SJSA1 (cell line): ENCODE measurements around the gene AQP12B. TPM values are rescaled to one million over a fixed set of nuclear protein-coding genes. Genes with fewer than 3 reads are reported as not detected.
"Not testable (repeated sequence)": the region's sequence is repeated elsewhere in the genome, so short reads cannot be mapped to it uniquely, and the experiment has no call there.

Source experiments
- DNase-seq, 2 experiments: peaks; one replicate each; pipeline ENCODE4 v3.0.0-alpha.2; 2015 to 2020; ENCODE audit warnings: low spot score in 2 of 2, low read depth in 1 of 2
- H3K27ac ChIP-seq: fragments of 250-450 bp; sonication (Bioruptor Pico); 2 replicates; pipeline ENCODE4 v1.5.1; 2020; ENCODE audit warnings: mild to moderate bottlenecking, moderate library complexity
- H3K27me3 ChIP-seq: fragments of 250-450 bp; sonication (Bioruptor Pico); replicated peaks from 2 replicates; pipeline ENCODE4 v1.5.1; 2020; ENCODE audit warnings: mild to moderate bottlenecking, moderate library complexity
- H3K36me3 ChIP-seq: fragments of 250-450 bp; sonication (Bioruptor Pico); 2 replicates; pipeline ENCODE4 v1.5.1; 2020; ENCODE audit warnings: mild to moderate bottlenecking
- H3K4me1 ChIP-seq: fragments of 250-450 bp; sonication (Bioruptor Pico); replicated peaks from 2 replicates; pipeline ENCODE4 v1.6.1; 2021; ENCODE audit warnings: mild to moderate bottlenecking
- H3K4me3 ChIP-seq: fragments of 250-450 bp; sonication (Bioruptor Pico); 2 replicates; pipeline ENCODE4 v1.5.1; 2020; ENCODE audit warnings: mild to moderate bottlenecking
- H3K9me3 ChIP-seq: fragments of 250-450 bp; sonication (Bioruptor Pico); replicated peaks from 2 replicates; pipeline ENCODE4 v1.5.1; 2020; ENCODE audit warnings: mild to moderate bottlenecking
- total RNA-seq: library from RNA; depleted of rRNA; stranded (reverse); fragments of >200 nt; shearing (Covaris generic); gene quantifications from 2 replicates; pipeline ENCODE4 v1.2.3, GENCODE V29; 2014; rRNA removed

The AQP12B gene, protein sequence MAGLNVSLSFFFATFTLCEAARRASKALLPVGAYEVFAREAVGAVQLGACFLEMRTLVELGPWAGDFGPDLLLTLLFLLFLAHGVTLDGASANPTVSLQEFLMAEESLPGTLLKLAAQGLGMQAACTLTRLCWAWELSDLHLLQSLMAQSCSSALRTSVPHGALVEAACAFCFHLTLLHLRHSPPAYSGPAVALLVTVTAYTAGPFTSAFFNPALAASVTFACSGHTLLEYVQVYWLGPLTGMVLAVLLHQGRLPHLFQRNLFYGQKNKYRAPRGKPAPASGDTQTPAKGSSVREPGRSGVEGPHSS
- not detected in 2 replicates for total RNA-seq

GRCh38 chr2:240682431-240683224 is at the start of gene AQP12B:
Gene AQP12B, minus strand, starts transcription at chr2:240682885. Its CDS starts 48 bp downstream, at chr2:240682837.
- DNase-seq, H3K4me3 ChIP-seq, H3K4me1 ChIP-seq, H3K9me3 ChIP-seq, H3K27ac ChIP-seq, H3K36me3 ChIP-seq: not testable (repeated sequence)
- H3K27me3 ChIP-seq: peaks cover 18% of the 10 kb centered on the region

GRCh38 chr2:240732184-240732583 is 49.5 kb upstream of the AQP12B start:
- no peak overlapping the region for H3K27ac ChIP-seq
- peaks cover 30% of the 10 kb centered on the region for H3K27me3 ChIP-seq
- H3K36me3 ChIP-seq: no peaks in the 10 kb centered on the region
- no peaks in the 10 kb centered on the region for H3K4me1 ChIP-seq
- no peak overlapping the region for H3K4me3 ChIP-seq
- H3K9me3 ChIP-seq: no peaks in the 10 kb centered on the region
- DNase-seq: no peak

GRCh38 chr2:240731178-240731545 is 48.5 kb upstream of the AQP12B start:
- no peak for DNase-seq
- Histone ChIP-seq H3K9me3 (no peaks in the 10 kb centered on the region), H3K36me3 (no peaks in the 10 kb centered on the region), H3K4me1 (no peaks in the 10 kb centered on the region), H3K4me3 (no peak overlapping the region), H3K27ac (no peak overlapping the region), H3K27me3 (peaks cover 24% of the 10 kb centered on the region)

- no peak for DNase-seq
- no peaks in the 10 kb centered on the region for H3K9me3 ChIP-seq
- no peak overlapping the region for H3K4me3 ChIP-seq
- no peaks in the 10 kb centered on the region for H3K4me1 ChIP-seq
- no peak overlapping the region for H3K27ac ChIP-seq
- peaks cover 24% of the 10 kb centered on the region for H3K27me3 ChIP-seq
- H3K36me3 ChIP-seq: no peaks in the 10 kb centered on the region
Measured at GRCh38 chr2:240730501-240731177, 48.0 kb upstream of the AQP12B start.

DNA sequence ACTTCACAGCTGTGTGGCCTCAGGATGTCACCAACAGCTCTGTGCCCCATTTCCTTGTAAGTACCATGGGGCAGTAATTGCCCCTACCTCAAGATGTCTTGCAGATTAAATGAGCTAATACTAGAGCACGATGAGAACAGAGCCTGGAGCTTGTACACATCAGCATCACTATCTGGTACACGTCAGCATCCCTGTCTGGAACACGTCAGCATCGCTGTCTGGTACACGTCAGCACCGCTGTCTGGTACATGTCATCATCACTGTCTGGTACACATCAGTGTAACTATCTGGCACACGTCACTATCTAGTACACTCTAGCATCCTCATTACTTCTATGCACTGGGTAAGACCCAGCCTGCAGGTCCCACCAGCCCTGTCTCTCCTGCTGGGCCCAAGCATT is 46.1 kb upstream of the AQP12B start:
- Histone ChIP-seq H3K36me3 (no peaks in the 10 kb centered on the region), H3K4me1 (no peaks in the 10 kb centered on the region), H3K9me3 (no peaks in the 10 kb centered on the region), H3K27ac (no peak overlapping the region), H3K27me3 (peaks cover 24% of the 10 kb centered on the region), H3K4me3 (no peak overlapping the region)
- DNase-seq: no peak

- DNase-seq: no peak
- Histone ChIP-seq H3K4me3 (no peak overlapping the region), H3K27ac (no peak overlapping the region), H3K4me1 (no peaks in the 10 kb centered on the region), H3K36me3 (no peaks in the 10 kb centered on the region), H3K9me3 (no peaks in the 10 kb centered on the region), H3K27me3 (peaks cover 24% of the 10 kb centered on the region)
Measured at GRCh38 chr2:240728361-240728760, 45.7 kb upstream of the AQP12B start.

GRCh38 chr2:240727913-240728312 is 45.2 kb upstream of the AQP12B start:
- Histone ChIP-seq H3K9me3 (no peaks in the 10 kb centered on the region), H3K27me3 (peaks cover 24% of the 10 kb centered on the region), H3K4me3 (no peak overlapping the region), H3K36me3 (no peaks in the 10 kb centered on the region), H3K27ac (no peak overlapping the region), H3K4me1 (no peaks in the 10 kb centered on the region)
- DNase-seq: no peak

GRCh38 chr2:240727439-240727838 is 44.8 kb upstream of the AQP12B start:
- Histone ChIP-seq H3K36me3 (no peaks in the 10 kb centered on the region), H3K9me3 (no peaks in the 10 kb centered on the region), H3K4me1 (no peaks in the 10 kb centered on the region), H3K27ac (no peak overlapping the region), H3K27me3 (peaks cover 24% of the 10 kb centered on the region), H3K4me3 (no peak overlapping the region)
- no peak for DNase-seq

DNA sequence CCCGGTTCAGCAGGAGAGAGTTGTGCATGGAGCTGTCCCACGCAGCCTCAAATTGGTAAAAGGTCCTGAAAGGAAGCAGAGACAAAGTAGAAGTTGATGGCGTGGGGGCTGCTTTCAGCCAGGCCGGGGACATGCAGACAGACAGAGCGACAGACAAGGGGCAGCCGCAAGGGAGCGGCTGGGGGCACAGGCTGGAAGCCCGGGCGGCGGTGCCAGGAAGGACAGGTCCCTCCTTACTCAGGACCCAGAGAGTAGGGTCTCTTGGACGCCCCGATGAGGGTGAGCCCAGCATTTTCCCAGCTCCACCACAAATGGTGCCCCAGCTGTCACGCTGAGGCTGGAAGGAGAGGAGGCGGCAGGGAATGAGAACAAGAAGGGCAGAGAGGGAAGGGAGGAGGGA is 44.2 kb upstream of the AQP12B start:
- Histone ChIP-seq H3K4me3 (no peak overlapping the region), H3K27me3 (peaks cover 24% of the 10 kb centered on the region), H3K27ac (no peak overlapping the region), H3K4me1 (no peaks in the 10 kb centered on the region), H3K9me3 (no peaks in the 10 kb centered on the region), H3K36me3 (no peaks in the 10 kb centered on the region)
- DNase-seq: no peak

GRCh38 chr2:240725671-240726070 is 43.0 kb upstream of the AQP12B start:
- H3K27ac ChIP-seq: no peak overlapping the region
- no peaks in the 10 kb centered on the region for H3K4me1 ChIP-seq
- no peak overlapping the region for H3K4me3 ChIP-seq
- no peak for DNase-seq
- peaks cover 14% of the 10 kb centered on the region for H3K27me3 ChIP-seq
- no peaks in the 10 kb centered on the region for H3K36me3 ChIP-seq
- H3K9me3 ChIP-seq: no peaks in the 10 kb centered on the region

DNA sequence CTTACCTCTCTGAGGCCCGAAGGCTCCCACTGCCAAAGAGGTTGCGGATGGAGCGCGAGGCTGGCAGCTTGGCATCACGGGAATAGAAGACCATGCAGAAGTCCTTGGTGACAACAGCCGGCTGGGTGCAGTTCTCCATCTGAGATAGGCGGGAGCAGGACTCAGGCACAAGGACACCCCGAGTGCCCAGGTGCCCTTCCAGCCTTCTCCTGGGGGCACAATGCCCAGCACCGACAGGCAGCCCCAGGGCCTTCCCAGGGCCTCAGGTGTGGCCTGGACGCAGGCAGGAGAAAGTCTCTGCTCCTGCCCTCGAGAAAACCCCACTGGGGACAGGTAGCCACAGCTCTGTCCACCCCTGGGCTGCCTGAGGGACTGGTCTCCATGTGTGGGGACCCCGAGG is 42.6 kb upstream of the AQP12B start:
- Histone ChIP-seq H3K4me1 (no peaks in the 10 kb centered on the region), H3K27me3 (peaks cover 12% of the 10 kb centered on the region), H3K9me3 (no peaks in the 10 kb centered on the region), H3K4me3 (no peak overlapping the region), H3K27ac (no peak overlapping the region), H3K36me3 (no peaks in the 10 kb centered on the region)
- no peak for DNase-seq

- Histone ChIP-seq H3K9me3 (no peaks in the 10 kb centered on the region), H3K27ac (no peak overlapping the region), H3K36me3 (no peaks in the 10 kb centered on the region), H3K4me3 (no peak overlapping the region), H3K27me3 (peaks cover 13% of the 10 kb centered on the region), H3K4me1 (no peaks in the 10 kb centered on the region)
- DNase-seq: no peak
Measured at GRCh38 chr2:240724431-240724830, 41.7 kb upstream of the AQP12B start.

GRCh38 chr2:240723851-240724250 is 41.2 kb upstream of the AQP12B start:
- Histone ChIP-seq H3K4me3 (no peak overlapping the region), H3K27me3 (peaks cover 13% of the 10 kb centered on the region), H3K36me3 (no peaks in the 10 kb centered on the region), H3K4me1 (no peaks in the 10 kb centered on the region), H3K9me3 (no peaks in the 10 kb centered on the region), H3K27ac (no peak overlapping the region)
- DNase-seq: no peak
